ENCODE results near the gene COL5A2.

Gene COL5A2

GRCh38 chr2:189069855-189070619 is 109.5 kb downstream of the COL5A2 start:
- no peaks in the 10 kb centered on the region for H3K9me3 ChIP-seq (ENCODE audit: insufficient read depth, low read length, severe bottlenecking)
- H3K27me3 ChIP-seq (ENCODE audit: insufficient read depth, low read length, poor library complexity) = no peaks in the 10 kb centered on the region
- H3K36me3 ChIP-seq (ENCODE audit: insufficient read depth, low read length) = no peaks in the 10 kb centered on the region
- no peak overlapping the region for H3K4me2 ChIP-seq (ENCODE audit: insufficient read depth, low read length)
- DNase-seq (no peak), ATAC-seq (ENCODE audit: insufficient read depth, low read depth) (no peak)
- H3K9ac ChIP-seq (ENCODE audit: low read depth, low read length) = no peak overlapping the region
- H3K27ac ChIP-seq (ENCODE audit: low read length) = no peak overlapping the region
- H3K4me1 ChIP-seq (ENCODE audit: insufficient read depth, low read length) = no peaks in the 10 kb centered on the region
- no peak overlapping the region for H3K4me3 ChIP-seq (ENCODE audit: low read depth in 1 of 2, low read length in 2 of 2)
- no peak for TF ChIP-seq CTCF (IDR thresholded peaks at IDR 0.05; ENCODE audit: borderline replicate concordance, extremely low read depth, low read length, poor library complexity, severe bottlenecking)
- TF ChIP-seq EZH2 (IDR thresholded peaks at IDR 0.05; ENCODE audit: borderline replicate concordance, low read depth, low read length, severe bottlenecking) = no peak
- H3K79me2 ChIP-seq (ENCODE audit: insufficient read depth, low read length) = no peaks in the 10 kb centered on the region
- H2AFZ ChIP-seq (ENCODE audit: low read depth, low read length) = no peak overlapping the region
- H4K20me1 ChIP-seq (ENCODE audit: insufficient read depth, low read length) = no peaks in the 10 kb centered on the region

GRCh38 chr2:189066037-189066436 is 113.5 kb downstream of the COL5A2 start:
- Histone ChIP-seq H4K20me1 (ENCODE audit: insufficient read depth, low read length) (no peaks in the 10 kb centered on the region), H3K4me2 (ENCODE audit: insufficient read depth, low read length) (no peak overlapping the region), H3K4me3 (ENCODE audit: low read depth in 1 of 2, low read length in 2 of 2) (no peak overlapping the region), H3K27ac (ENCODE audit: low read length) (no peak overlapping the region), H3K9ac (ENCODE audit: low read depth, low read length) (no peak overlapping the region), H3K27me3 (ENCODE audit: insufficient read depth, low read length, poor library complexity) (no peaks in the 10 kb centered on the region), H2AFZ (ENCODE audit: low read depth, low read length) (no peak overlapping the region), H3K79me2 (ENCODE audit: insufficient read depth, low read length) (no peaks in the 10 kb centered on the region), H3K36me3 (ENCODE audit: insufficient read depth, low read length) (no peaks in the 10 kb centered on the region), H3K4me1 (ENCODE audit: insufficient read depth, low read length) (no peaks in the 10 kb centered on the region), H3K9me3 (ENCODE audit: insufficient read depth, low read length, severe bottlenecking) (no peaks in the 10 kb centered on the region)
- TF ChIP-seq EZH2 (IDR thresholded peaks at IDR 0.05; ENCODE audit: borderline replicate concordance, low read depth, low read length, severe bottlenecking) (no peak), CTCF (IDR thresholded peaks at IDR 0.05; ENCODE audit: borderline replicate concordance, extremely low read depth, low read length, poor library complexity, severe bottlenecking) (no peak)
- no peak for ATAC-seq (ENCODE audit: insufficient read depth, low read depth)
- no peak for DNase-seq

GRCh38 chr2:189060096-189060642 is 119.4 kb downstream of the COL5A2 start:
- Histone ChIP-seq H3K4me2 (ENCODE audit: insufficient read depth, low read length) (no peak overlapping the region), H3K4me1 (ENCODE audit: insufficient read depth, low read length) (no peaks in the 10 kb centered on the region), H3K27ac (ENCODE audit: low read length) (no peak overlapping the region), H3K79me2 (ENCODE audit: insufficient read depth, low read length) (no peaks in the 10 kb centered on the region), H3K4me3 (ENCODE audit: low read depth in 1 of 2, low read length in 2 of 2) (no peak overlapping the region), H2AFZ (ENCODE audit: low read depth, low read length) (no peak overlapping the region), H4K20me1 (ENCODE audit: insufficient read depth, low read length) (no peaks in the 10 kb centered on the region), H3K36me3 (ENCODE audit: insufficient read depth, low read length) (no peaks in the 10 kb centered on the region), H3K9ac (ENCODE audit: low read depth, low read length) (no peak overlapping the region), H3K9me3 (ENCODE audit: insufficient read depth, low read length, severe bottlenecking) (no peaks in the 10 kb centered on the region), H3K27me3 (ENCODE audit: insufficient read depth, low read length, poor library complexity) (no peaks in the 10 kb centered on the region)
- ATAC-seq (ENCODE audit: insufficient read depth, low read depth) (no peak), DNase-seq (no peak)
- no peak for TF ChIP-seq CTCF (IDR thresholded peaks at IDR 0.05; ENCODE audit: borderline replicate concordance, extremely low read depth, low read length, poor library complexity, severe bottlenecking)

Measured in DND-41 (cell line).